Caco-2 (cell line): ENCODE measurements around the gene TXNRD1. TPM values are rescaled to one million over a fixed set of nuclear protein-coding genes. Genes with fewer than 3 reads are reported as not detected.

Source experiments
- BruUV-seq: library from RNA; stranded (reverse); fragments of 400-500 nt; replicated peaks from 2 replicates; lab custom pipeline; 2021; lab: Mats Ljungman, UMichigan
- CTCF ChIA-PET: fragments of 300-600 bp; sonication (Branson Sonifier 250); formaldehyde crosslinking; loops from one replicate; lab custom pipeline; 2022; ENCODE audit warnings: antibody characterized with exemption; lab: Charles Lee
- POLR2A ChIA-PET: fragments of 300-600 bp; sonication (Branson Sonifier 250); formaldehyde crosslinking; loops from one replicate; lab custom pipeline; 2022; ENCODE audit warnings: antibody characterized with exemption; lab: Charles Lee
- DNase-seq, 2 experiments: peaks; one replicate each; pipeline versions ENCODE4 v3.0.0 to v3.0.0-alpha.2; 2020 to 2022
- H3K27me3 ChIP-seq: replicated peaks from 2 replicates; pipeline ENCODE4 v1.6.0; 2011; ENCODE audit warnings: low read length; ENCODE audit not compliant: control insufficient read depth, insufficient read depth
- H3K36me3 ChIP-seq: 2 replicates; pipeline ENCODE4 v1.5.1; 2011; ENCODE audit warnings: low read length; ENCODE audit not compliant: control insufficient read depth, insufficient read depth
- H3K4me1 ChIP-seq: fragments of 250-450 bp; sonication (Bioruptor Pico); 2 replicates; pipeline ENCODE4 v1.5.1; 2020; ENCODE audit warnings: mild to moderate bottlenecking
- H3K4me3 ChIP-seq: 2 replicates; pipeline ENCODE4 v1.5.1; 2011; ENCODE audit warnings: low read depth, mild to moderate bottlenecking, control low read depth, low read length
- H3K9me3 ChIP-seq: fragments of 250-450 bp; sonication (Bioruptor Pico); 2 replicates; pipeline ENCODE4 v1.5.1; 2020; ENCODE audit warnings: mild to moderate bottlenecking, moderate library complexity
- H3K27ac Mint-ChIP-seq: one replicate; pipeline ENCODE4 v1.8.0; 2022; ENCODE audit warnings: mixed read lengths; ENCODE audit not compliant: unreplicated experiment
- H3K27me3 Mint-ChIP-seq: one replicate; pipeline ENCODE4 v1.8.0; 2022; ENCODE audit warnings: mixed read lengths; ENCODE audit not compliant: insufficient read depth, unreplicated experiment
- H3K36me3 Mint-ChIP-seq: one replicate; pipeline ENCODE4 v1.8.0; 2022; ENCODE audit warnings: mild to moderate bottlenecking, mixed read lengths; ENCODE audit not compliant: insufficient read depth, unreplicated experiment
- H3K4me1 Mint-ChIP-seq: one replicate; pipeline ENCODE4 v1.8.0; 2022; ENCODE audit warnings: low read depth, mixed read lengths; ENCODE audit not compliant: unreplicated experiment
- H3K4me3 Mint-ChIP-seq: one replicate; pipeline ENCODE4 v1.8.0; 2022; ENCODE audit warnings: mild to moderate bottlenecking, moderate library complexity, mixed read lengths; ENCODE audit not compliant: unreplicated experiment
- H3K9me3 Mint-ChIP-seq: one replicate; pipeline ENCODE4 v1.8.0; 2022; ENCODE audit warnings: mixed read lengths; ENCODE audit not compliant: unreplicated experiment
- intact Hi-C: fragments of 100-400 bp; cut with micrococcal nuclease; formaldehyde crosslinking; loops from one replicate; pipeline ENCODE4 v1.10.0; 2022; ENCODE audit not compliant: unreplicated experiment
- total RNA-seq: library from RNA; stranded (reverse); gene quantifications from 2 replicates; pipeline ENCODE4 v1.2.3, GENCODE V29; 2022
- TF ChIP-seq, protein P1 (sequence below), 2 experiments: fragments of 200-600 bp in 1 of 2; IDR thresholded peaks; 1 replicate in 1 of 2; 2 replicates in 1 of 2; pipeline versions ENCODE4 v1.5.1 to v1.8.0; 2011 to 2022; ENCODE audit warnings: antibody characterized with exemption in 1 of 2, control low read depth in 1 of 2, inconsistent platforms in 1 of 2, low read depth in 1 of 2, low read length in 1 of 2, mild to moderate bottlenecking in 1 of 2, moderate library complexity in 1 of 2; ENCODE audit not compliant: insufficient read depth in 1 of 2, severe bottlenecking in 1 of 2, unreplicated experiment in 1 of 2

Gene TXNRD1
- total RNA-seq, 1 experiment from 2014 or later = 115 TPM

- no peak overlapping the region for H3K4me3 ChIP-seq
- ChIA-PET POLR2A (no interaction called here), CTCF (no interaction called here)
- Mint-ChIP-seq H3K4me1 (no peaks in the 10 kb centered on the region), H3K27me3 (no peaks in the 10 kb centered on the region), H3K4me3 (no peak overlapping the region), H3K36me3 (peaks cover 64% of the 10 kb centered on the region), H3K27ac (no peak overlapping the region), H3K9me3 (no peaks in the 10 kb centered on the region)
- intact Hi-C loops = no loop called here
- 0 out of 2 replicates have a peak, but pooled peaks cover 2% of the 10 kb centered on the region for H3K9me3 ChIP-seq
- H3K27me3 ChIP-seq = no peaks in the 10 kb centered on the region
- no peaks in the 10 kb centered on the region for H3K36me3 ChIP-seq
- no TSS peak for BruUV-seq
- TF ChIP-seq, protein P1, sequence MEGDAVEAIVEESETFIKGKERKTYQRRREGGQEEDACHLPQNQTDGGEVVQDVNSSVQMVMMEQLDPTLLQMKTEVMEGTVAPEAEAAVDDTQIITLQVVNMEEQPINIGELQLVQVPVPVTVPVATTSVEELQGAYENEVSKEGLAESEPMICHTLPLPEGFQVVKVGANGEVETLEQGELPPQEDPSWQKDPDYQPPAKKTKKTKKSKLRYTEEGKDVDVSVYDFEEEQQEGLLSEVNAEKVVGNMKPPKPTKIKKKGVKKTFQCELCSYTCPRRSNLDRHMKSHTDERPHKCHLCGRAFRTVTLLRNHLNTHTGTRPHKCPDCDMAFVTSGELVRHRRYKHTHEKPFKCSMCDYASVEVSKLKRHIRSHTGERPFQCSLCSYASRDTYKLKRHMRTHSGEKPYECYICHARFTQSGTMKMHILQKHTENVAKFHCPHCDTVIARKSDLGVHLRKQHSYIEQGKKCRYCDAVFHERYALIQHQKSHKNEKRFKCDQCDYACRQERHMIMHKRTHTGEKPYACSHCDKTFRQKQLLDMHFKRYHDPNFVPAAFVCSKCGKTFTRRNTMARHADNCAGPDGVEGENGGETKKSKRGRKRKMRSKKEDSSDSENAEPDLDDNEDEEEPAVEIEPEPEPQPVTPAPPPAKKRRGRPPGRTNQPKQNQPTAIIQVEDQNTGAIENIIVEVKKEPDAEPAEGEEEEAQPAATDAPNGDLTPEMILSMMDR (IDR thresholded peaks at IDR 0.05; ENCODE audit: insufficient read depth in 1 of 2, low read depth in 1 of 2, low read length in 1 of 2, severe bottlenecking in 1 of 2, unreplicated experiment in 1 of 2) = no peak
- H3K4me1 ChIP-seq = no peaks in the 10 kb centered on the region
- no peak for DNase-seq
Measured at GRCh38 chr12:104333692-104334255, 118.2 kb downstream of the TXNRD1 start.

DNA sequence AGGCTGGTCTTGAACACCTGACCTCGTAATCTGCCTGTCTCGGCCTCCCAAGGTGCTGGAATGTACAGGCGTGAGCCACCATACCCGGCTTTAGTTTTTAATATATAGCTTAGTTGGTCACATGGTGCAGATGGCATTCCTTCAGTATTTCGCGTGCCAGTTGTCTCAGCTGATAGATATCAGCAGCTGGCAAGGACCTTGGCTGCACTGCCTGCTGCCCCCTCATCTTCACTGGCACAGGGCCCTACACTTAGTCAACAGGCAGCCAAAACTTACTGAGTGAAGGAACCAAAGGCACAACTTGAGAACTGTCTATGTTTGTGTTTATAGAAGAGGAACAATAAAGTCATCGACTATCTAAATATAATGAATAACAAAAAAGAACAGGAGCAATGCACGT lies 119.0 kb downstream of the TXNRD1 start:
- peaks cover 64% of the 10 kb centered on the region for H3K36me3 Mint-ChIP-seq
- H3K9me3 Mint-ChIP-seq = no peaks in the 10 kb centered on the region
- H3K4me1 Mint-ChIP-seq = no peaks in the 10 kb centered on the region
- no peaks in the 10 kb centered on the region for H3K36me3 ChIP-seq
- 0 out of 2 replicates have a peak, but pooled peaks cover 2% of the 10 kb centered on the region for H3K9me3 ChIP-seq
- BruUV-seq = no TSS peak
- H3K27me3 Mint-ChIP-seq = no peaks in the 10 kb centered on the region
- H3K4me3 Mint-ChIP-seq = no peak overlapping the region
- ChIA-PET POLR2A (no interaction called here), CTCF (no interaction called here)
- H3K4me1 ChIP-seq = no peaks in the 10 kb centered on the region
- no peaks in the 10 kb centered on the region for H3K27me3 ChIP-seq
- H3K27ac Mint-ChIP-seq = no peak overlapping the region
- DNase-seq = no peak
- TF ChIP-seq, protein P1 (IDR thresholded peaks at IDR 0.05; ENCODE audit: insufficient read depth in 1 of 2, low read depth in 1 of 2, low read length in 1 of 2, severe bottlenecking in 1 of 2, unreplicated experiment in 1 of 2) = no peak
- H3K4me3 ChIP-seq = no peak overlapping the region
- intact Hi-C loops = no loop called here

GRCh38 chr12:104336115-104336514 lies 120.5 kb downstream of the TXNRD1 start:
- H3K27me3 ChIP-seq = no peaks in the 10 kb centered on the region
- TF ChIP-seq, protein P1 (IDR thresholded peaks at IDR 0.05; ENCODE audit: insufficient read depth in 1 of 2, low read depth in 1 of 2, low read length in 1 of 2, severe bottlenecking in 1 of 2, unreplicated experiment in 1 of 2) = no peak
- Mint-ChIP-seq H3K27ac (no peak overlapping the region), H3K9me3 (no peaks in the 10 kb centered on the region), H3K4me3 (no peak overlapping the region), H3K4me1 (no peaks in the 10 kb centered on the region), H3K27me3 (no peaks in the 10 kb centered on the region), H3K36me3 (peaks cover 63% of the 10 kb centered on the region)
- peaks cover 2% of the 10 kb centered on the region for H3K36me3 ChIP-seq
- CTCF ChIA-PET = no interaction called here
- BruUV-seq = no TSS peak
- no peak overlapping the region for H3K4me3 ChIP-seq
- POLR2A ChIA-PET = no interaction called here
- H3K4me1 ChIP-seq = no peaks in the 10 kb centered on the region
- intact Hi-C loops = no loop called here
- no peak for DNase-seq
- 0 out of 2 replicates have a peak, but pooled peaks cover 2% of the 10 kb centered on the region for H3K9me3 ChIP-seq
